H1 (cell line): ENCODE measurements around the gene MIDN. TPM values are rescaled to one million over a fixed set of nuclear protein-coding genes. Genes with fewer than 3 reads are reported as not detected.

ENCODE experiments used
- BCL11A ChIP-seq, 2 experiments: IDR thresholded peaks; one replicate each; pipeline ENCODE4 v1.6.1; 2011; ENCODE audit warnings: low read depth in 2 of 2, low read length in 2 of 2, mild to moderate bottlenecking in 2 of 2
- CREB1 ChIP-seq: IDR thresholded peaks from 2 replicates; pipeline ENCODE4 v1.6.1; 2012; ENCODE audit warnings: inconsistent platforms
- CTBP2 ChIP-seq: IDR thresholded peaks from 2 replicates; pipeline ENCODE4 v1.7.0; 2011; ENCODE audit warnings: borderline replicate concordance, mild to moderate bottlenecking, moderate library complexity, mixed read lengths, low read length; ENCODE audit not compliant: insufficient read depth, insufficient read length
- EZH2 ChIP-seq: fragments of 200-600 bp; sonication (generic); IDR thresholded peaks from 2 replicates; pipeline ENCODE4 v1.7.1; 2012; ENCODE audit warnings: low read depth, mild to moderate bottlenecking, moderate library complexity, low read length, inconsistent platforms; ENCODE audit not compliant: severe bottlenecking
- GABPA ChIP-seq: IDR thresholded peaks from 2 replicates; pipeline ENCODE4 v1.6.1; 2011; ENCODE audit warnings: mild to moderate bottlenecking, low read length, moderate library complexity, borderline replicate concordance; ENCODE audit not compliant: insufficient read depth
- KDM5A ChIP-seq: fragments of 200-600 bp; IDR thresholded peaks from 2 replicates; pipeline ENCODE4 v1.7.1; 2012; ENCODE audit warnings: mild to moderate bottlenecking, low read length, inconsistent platforms, mixed read lengths
- SIRT6 ChIP-seq: IDR thresholded peaks from one replicate; pipeline ENCODE4 v1.7.1; 2012; ENCODE audit warnings: low read length, inconsistent platforms
- TEAD4 ChIP-seq: IDR thresholded peaks from 2 replicates; pipeline ENCODE4 v1.6.1; 2012; ENCODE audit warnings: low read depth, low read length, inconsistent platforms, mixed read lengths
- polyA plus RNA-seq, 7 experiments: library from polyadenylated mRNA; depleted of rRNA in 3 of 7; stranded (reverse) in 5 of 7; unstranded in 2 of 7; fragments of >200 nt in 5 of 7; fragments of 200-250 nt in 2 of 7; gene quantifications; 1 replicate in 5 of 7; 2 replicates in 1 of 7; 4 replicates in 1 of 7; pipeline versions ENCODE4 v1.2.1 to v1.2.3, GENCODE V29; 2011 to 2013; ENCODE audit warnings: missing spikeins in 2 of 7, mixed read lengths in 2 of 7
- total RNA-seq: library from RNA; stranded (reverse); fragmentation: NEBNext Ultra II Directional; extraction: Animal tissue kit (Norgen Biotek cat#: 25700); gene quantifications from 2 replicates; pipeline ENCODE4 v1.2.1, GENCODE V29; 2021
- TF ChIP-seq, protein P1 (sequence below): fragments of 300-600 bp; sonication (generic); IDR thresholded peaks from 2 replicates; pipeline ENCODE4 v1.7.1; 2012; ENCODE audit warnings: low read length, moderate library complexity, mild to moderate bottlenecking, inconsistent platforms; ENCODE audit not compliant: insufficient replicate concordance
- TF ChIP-seq, protein P2 (sequence below): IDR thresholded peaks from 2 replicates; pipeline ENCODE4 v1.6.1; 2011; ENCODE audit warnings: low read length, improper control_type of control experiment

Gene MIDN
- total and polyA plus RNA-seq, 2 of the 8 experiments (the other 6 are each of a cell fraction or from before 2014, with no cell fraction given), result 39.8 to 159 TPM

DNA sequence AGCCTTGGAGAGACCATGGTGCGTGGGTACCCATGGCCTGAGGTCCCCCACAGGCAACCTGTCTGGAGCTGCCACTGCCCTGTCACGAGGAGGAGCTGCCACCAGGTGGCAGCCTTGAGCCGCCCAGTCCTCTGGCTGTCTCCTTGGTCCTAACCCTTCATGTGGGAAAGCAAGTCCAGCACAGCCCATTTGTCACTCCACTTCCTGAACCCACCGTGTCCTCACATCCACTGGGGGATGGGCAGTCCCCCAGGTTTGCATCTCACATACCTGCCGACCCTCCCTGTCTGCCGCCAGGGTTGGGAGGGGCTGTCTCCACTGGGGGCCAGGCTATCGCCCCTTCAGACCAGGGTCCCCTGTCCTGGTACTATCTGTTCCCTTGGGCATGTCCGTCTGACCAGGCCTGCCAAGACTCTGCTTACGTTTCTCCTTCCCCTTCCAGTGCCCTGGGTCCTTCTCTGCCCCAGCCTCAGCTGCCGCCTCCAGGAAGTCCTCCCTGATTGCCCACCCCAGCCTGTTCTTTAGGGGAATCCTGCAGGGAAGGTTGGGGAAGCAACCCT lies 31.5 kb downstream of the MIDN start (continued):
- TF ChIP-seq, protein P1, sequence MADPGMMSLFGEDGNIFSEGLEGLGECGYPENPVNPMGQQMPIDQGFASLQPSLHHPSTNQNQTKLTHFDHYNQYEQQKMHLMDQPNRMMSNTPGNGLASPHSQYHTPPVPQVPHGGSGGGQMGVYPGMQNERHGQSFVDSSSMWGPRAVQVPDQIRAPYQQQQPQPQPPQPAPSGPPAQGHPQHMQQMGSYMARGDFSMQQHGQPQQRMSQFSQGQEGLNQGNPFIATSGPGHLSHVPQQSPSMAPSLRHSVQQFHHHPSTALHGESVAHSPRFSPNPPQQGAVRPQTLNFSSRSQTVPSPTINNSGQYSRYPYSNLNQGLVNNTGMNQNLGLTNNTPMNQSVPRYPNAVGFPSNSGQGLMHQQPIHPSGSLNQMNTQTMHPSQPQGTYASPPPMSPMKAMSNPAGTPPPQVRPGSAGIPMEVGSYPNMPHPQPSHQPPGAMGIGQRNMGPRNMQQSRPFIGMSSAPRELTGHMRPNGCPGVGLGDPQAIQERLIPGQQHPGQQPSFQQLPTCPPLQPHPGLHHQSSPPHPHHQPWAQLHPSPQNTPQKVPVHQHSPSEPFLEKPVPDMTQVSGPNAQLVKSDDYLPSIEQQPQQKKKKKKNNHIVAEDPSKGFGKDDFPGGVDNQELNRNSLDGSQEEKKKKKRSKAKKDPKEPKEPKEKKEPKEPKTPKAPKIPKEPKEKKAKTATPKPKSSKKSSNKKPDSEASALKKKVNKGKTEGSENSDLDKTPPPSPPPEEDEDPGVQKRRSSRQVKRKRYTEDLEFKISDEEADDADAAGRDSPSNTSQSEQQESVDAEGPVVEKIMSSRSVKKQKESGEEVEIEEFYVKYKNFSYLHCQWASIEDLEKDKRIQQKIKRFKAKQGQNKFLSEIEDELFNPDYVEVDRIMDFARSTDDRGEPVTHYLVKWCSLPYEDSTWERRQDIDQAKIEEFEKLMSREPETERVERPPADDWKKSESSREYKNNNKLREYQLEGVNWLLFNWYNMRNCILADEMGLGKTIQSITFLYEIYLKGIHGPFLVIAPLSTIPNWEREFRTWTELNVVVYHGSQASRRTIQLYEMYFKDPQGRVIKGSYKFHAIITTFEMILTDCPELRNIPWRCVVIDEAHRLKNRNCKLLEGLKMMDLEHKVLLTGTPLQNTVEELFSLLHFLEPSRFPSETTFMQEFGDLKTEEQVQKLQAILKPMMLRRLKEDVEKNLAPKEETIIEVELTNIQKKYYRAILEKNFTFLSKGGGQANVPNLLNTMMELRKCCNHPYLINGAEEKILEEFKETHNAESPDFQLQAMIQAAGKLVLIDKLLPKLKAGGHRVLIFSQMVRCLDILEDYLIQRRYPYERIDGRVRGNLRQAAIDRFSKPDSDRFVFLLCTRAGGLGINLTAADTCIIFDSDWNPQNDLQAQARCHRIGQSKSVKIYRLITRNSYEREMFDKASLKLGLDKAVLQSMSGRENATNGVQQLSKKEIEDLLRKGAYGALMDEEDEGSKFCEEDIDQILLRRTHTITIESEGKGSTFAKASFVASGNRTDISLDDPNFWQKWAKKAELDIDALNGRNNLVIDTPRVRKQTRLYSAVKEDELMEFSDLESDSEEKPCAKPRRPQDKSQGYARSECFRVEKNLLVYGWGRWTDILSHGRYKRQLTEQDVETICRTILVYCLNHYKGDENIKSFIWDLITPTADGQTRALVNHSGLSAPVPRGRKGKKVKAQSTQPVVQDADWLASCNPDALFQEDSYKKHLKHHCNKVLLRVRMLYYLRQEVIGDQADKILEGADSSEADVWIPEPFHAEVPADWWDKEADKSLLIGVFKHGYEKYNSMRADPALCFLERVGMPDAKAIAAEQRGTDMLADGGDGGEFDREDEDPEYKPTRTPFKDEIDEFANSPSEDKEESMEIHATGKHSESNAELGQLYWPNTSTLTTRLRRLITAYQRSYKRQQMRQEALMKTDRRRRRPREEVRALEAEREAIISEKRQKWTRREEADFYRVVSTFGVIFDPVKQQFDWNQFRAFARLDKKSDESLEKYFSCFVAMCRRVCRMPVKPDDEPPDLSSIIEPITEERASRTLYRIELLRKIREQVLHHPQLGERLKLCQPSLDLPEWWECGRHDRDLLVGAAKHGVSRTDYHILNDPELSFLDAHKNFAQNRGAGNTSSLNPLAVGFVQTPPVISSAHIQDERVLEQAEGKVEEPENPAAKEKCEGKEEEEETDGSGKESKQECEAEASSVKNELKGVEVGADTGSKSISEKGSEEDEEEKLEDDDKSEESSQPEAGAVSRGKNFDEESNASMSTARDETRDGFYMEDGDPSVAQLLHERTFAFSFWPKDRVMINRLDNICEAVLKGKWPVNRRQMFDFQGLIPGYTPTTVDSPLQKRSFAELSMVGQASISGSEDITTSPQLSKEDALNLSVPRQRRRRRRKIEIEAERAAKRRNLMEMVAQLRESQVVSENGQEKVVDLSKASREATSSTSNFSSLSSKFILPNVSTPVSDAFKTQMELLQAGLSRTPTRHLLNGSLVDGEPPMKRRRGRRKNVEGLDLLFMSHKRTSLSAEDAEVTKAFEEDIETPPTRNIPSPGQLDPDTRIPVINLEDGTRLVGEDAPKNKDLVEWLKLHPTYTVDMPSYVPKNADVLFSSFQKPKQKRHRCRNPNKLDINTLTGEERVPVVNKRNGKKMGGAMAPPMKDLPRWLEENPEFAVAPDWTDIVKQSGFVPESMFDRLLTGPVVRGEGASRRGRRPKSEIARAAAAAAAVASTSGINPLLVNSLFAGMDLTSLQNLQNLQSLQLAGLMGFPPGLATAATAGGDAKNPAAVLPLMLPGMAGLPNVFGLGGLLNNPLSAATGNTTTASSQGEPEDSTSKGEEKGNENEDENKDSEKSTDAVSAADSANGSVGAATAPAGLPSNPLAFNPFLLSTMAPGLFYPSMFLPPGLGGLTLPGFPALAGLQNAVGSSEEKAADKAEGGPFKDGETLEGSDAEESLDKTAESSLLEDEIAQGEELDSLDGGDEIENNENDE, result no peak
- TF ChIP-seq GABPA (peak; percentile 76; the same call in 1 of the 2 replicates), EZH2 (no peak), TEAD4 (no peak), SIRT6 (no peak), KDM5A (no peak), CREB1 (peak; percentile 43; the same call in 1 of the 2 replicates), CTBP2 (no peak), BCL11A (IDR thresholded peaks at IDR 0.05; ENCODE audit: low read depth in 2 of 2, low read length in 2 of 2) (no peak)
- TF ChIP-seq, protein P2, sequence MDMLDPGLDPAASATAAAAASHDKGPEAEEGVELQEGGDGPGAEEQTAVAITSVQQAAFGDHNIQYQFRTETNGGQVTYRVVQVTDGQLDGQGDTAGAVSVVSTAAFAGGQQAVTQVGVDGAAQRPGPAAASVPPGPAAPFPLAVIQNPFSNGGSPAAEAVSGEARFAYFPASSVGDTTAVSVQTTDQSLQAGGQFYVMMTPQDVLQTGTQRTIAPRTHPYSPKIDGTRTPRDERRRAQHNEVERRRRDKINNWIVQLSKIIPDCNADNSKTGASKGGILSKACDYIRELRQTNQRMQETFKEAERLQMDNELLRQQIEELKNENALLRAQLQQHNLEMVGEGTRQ, result no peak
